Activated CD4-positive, alpha-beta memory T cell treated with anti-CD3 and anti-CD28 coated beads, Interleukin-2, amount 10 ng/mL, durations not matched to agents 7 days and 5 days (primary cell): ENCODE results near the gene ADCY7. TPM values are rescaled to one million over a fixed set of nuclear protein-coding genes. Genes with fewer than 3 reads are reported as not detected.
A peak's percentile ranks its signal among the peaks of the same experiment; 100 is the strongest.

Experiments used
- CTCF ChIA-PET: fragments of 350-600 bp; sonication (Branson Sonifier 250); formaldehyde crosslinking; loops from one replicate; lab custom pipeline; 2021; ENCODE audit warnings: antibody characterized with exemption, inconsistent platforms; lab: Charles Lee
- POLR2A ChIA-PET: fragments of 350-600 bp; sonication (Branson Sonifier 250); formaldehyde crosslinking; loops from one replicate; lab custom pipeline; 2021; ENCODE audit warnings: antibody characterized with exemption; lab: Charles Lee
- DNase-seq: peaks from one replicate; pipeline ENCODE4 v3.0.0-alpha.2; 2020
- H3K27ac Mint-ChIP-seq: one replicate; pipeline ENCODE4 v1.8.0; 2021; ENCODE audit warnings: mild to moderate bottlenecking, mixed read lengths
- H3K27me3 Mint-ChIP-seq: one replicate; pipeline ENCODE4 v1.8.0; 2021; ENCODE audit warnings: mixed read lengths
- H3K36me3 Mint-ChIP-seq: one replicate; pipeline ENCODE4 v1.8.0; 2021; ENCODE audit warnings: low read depth, mixed read lengths
- H3K4me1 Mint-ChIP-seq: one replicate; pipeline ENCODE4 v1.8.0; 2021; ENCODE audit warnings: mixed read lengths
- H3K4me3 Mint-ChIP-seq: one replicate; pipeline ENCODE4 v1.8.0; 2021; ENCODE audit warnings: mild to moderate bottlenecking, mixed read lengths
- H3K9me3 Mint-ChIP-seq: one replicate; pipeline ENCODE4 v1.8.0; 2021; ENCODE audit warnings: mixed read lengths
- total RNA-seq, 2 experiments: library from RNA; stranded (reverse); gene quantifications; one replicate each; pipeline ENCODE4 v1.2.3, GENCODE V29; 2021

The ADCY7 gene
- total RNA-seq, 2 experiments from 2014 or later, result 266 to 270 TPM

DNA sequence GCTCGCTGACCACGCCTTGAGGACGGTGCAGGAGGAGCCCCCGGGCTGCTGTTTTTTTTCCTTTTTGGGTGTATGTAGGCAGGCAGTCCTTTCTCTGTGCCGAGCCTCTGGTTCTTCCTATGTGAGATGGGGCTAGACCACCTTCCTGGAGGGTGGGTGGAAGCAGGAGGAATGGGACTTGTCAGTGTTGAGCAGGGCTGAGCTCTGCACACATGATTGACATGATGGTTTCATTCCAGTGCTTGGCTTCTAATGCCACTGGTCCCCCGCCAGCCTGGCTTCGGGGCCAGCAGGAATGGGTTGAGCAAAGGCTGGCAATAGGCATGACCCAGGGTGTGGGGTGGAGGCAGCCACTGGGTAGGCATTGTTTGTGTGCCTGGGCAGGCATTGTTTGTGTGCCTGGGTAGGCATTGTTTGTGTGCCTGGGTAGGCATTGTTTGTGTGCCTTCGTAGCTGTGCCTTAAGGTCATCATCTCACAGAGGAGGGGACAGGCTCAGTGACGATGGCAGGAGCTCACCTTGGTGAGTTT, 14.2 kb upstream of the ADCY7 start:
- ChIA-PET POLR2A (interaction anchor here (1.0 to 37.2 kb wide), 5 partner anchors 22 to 62 kb away, joined by 3 to 686 read pairs (median 3); partner anchors contain the start of gene ADCY7), CTCF (interaction anchor here (1.0 to 1.4 kb wide), 2 partner anchors 41 to 227 kb away, joined by 3 to 4 read pairs; partner anchors contain the start of gene CNEP1R1)
- DNase-seq, result no peak
- Mint-ChIP-seq H3K27ac (no peak overlapping the region), H3K27me3 (peaks cover 1% of the 10 kb centered on the region), H3K4me1 (peaks cover 33% of the 10 kb centered on the region), H3K4me3 (no peak overlapping the region), H3K9me3 (no peaks in the 10 kb centered on the region), H3K36me3 (peaks cover 13% of the 10 kb centered on the region)

- no peaks in the 10 kb centered on the region for H3K9me3 Mint-ChIP-seq
Measured at GRCh38 chr16:50252874-50253513, 13.4 kb upstream of the ADCY7 start.

DNA sequence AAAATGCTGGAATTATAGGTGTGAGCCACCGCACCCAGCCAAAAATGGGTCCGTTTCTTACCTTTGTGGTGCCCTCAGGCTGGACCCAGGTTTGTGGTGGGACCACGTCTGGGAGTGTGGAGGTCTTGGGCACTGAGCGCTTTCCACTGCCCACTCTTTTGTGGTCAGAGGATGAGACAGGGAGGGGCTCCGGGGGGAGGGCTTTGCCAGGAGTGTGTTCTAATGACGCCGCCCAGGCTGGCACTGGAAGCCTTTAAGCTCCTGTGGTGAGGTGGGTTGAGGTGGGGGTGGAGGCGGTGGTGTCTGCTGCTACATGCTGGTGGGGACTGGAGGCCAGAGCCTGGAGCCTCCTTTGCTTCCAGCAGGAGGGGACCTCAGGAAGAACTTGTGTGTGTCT, 12.8 kb upstream of the ADCY7 start:
- no peaks in the 10 kb centered on the region for H3K9me3 Mint-ChIP-seq
- peaks cover 12% of the 10 kb centered on the region for H3K36me3 Mint-ChIP-seq
- ChIA-PET POLR2A (interaction anchor here (37.2 kb wide), 1 partner anchor 21 kb away, joined by 686 read pairs; the partner anchor contains the start of gene ADCY7), CTCF (interaction anchor here (1.1 to 1.4 kb wide), 2 partner anchors 21 to 43 kb away, joined by 3 read pairs; no protein-coding TSS in a partner anchor)
- DNase-seq, result no peak
- peaks cover 22% of the 10 kb centered on the region for H3K4me1 Mint-ChIP-seq
- peaks cover 1% of the 10 kb centered on the region for H3K27me3 Mint-ChIP-seq
- H3K27ac Mint-ChIP-seq, result no peak overlapping the region
- no peak overlapping the region for H3K4me3 Mint-ChIP-seq

More at GRCh38 chr16:50252874-50253513, 13.4 kb upstream of the ADCY7 start:
- Mint-ChIP-seq H3K27me3 (peaks cover 1% of the 10 kb centered on the region), H3K4me3 (no peak overlapping the region), H3K36me3 (peaks cover 12% of the 10 kb centered on the region), H3K4me1 (peaks cover 27% of the 10 kb centered on the region), H3K27ac (no peak overlapping the region)
- no peak for DNase-seq
- ChIA-PET CTCF (interaction anchor here (1.0 to 1.4 kb wide), 2 partner anchors 42 to 228 kb away, joined by 3 to 4 read pairs; partner anchors contain the start of gene CNEP1R1), POLR2A (interaction anchor here (1.0 to 37.2 kb wide), 4 partner anchors 21 to 61 kb away, joined by 3 to 686 read pairs (median 4); partner anchors contain the start of gene ADCY7)

DNA sequence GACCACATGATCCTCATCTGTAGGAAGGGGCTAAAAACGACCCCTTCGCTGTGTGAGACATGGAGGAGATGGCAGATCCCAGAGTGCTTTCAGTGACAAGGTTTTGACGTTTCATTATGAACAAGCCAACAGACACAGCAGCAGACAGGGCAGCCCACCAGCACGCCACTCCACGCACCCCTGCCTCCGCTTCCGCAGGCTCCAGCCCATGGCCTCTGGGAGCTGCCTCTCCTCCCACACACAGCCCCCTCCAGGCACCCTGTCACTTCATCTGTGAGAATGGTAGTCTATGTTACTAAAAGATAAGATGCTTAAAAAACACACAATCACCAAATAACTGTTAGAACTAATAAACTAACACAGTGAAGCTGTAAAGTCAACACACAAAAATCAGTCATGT, 12.3 kb upstream of the ADCY7 start:
- H3K4me3 Mint-ChIP-seq, result no peak overlapping the region
- peaks cover 10% of the 10 kb centered on the region for H3K36me3 Mint-ChIP-seq
- peaks cover 1% of the 10 kb centered on the region for H3K27me3 Mint-ChIP-seq
- no peak for DNase-seq
- H3K27ac Mint-ChIP-seq, result no peak overlapping the region
- peaks cover 16% of the 10 kb centered on the region for H3K4me1 Mint-ChIP-seq
- H3K9me3 Mint-ChIP-seq, result no peaks in the 10 kb centered on the region
- POLR2A ChIA-PET, result interaction anchor here (37.2 kb wide), 1 partner anchor 20 kb away, joined by 686 read pairs; the partner anchor contains the start of gene ADCY7
- CTCF ChIA-PET, result interaction anchor here (1.1 to 2.1 kb wide), 3 partner anchors 12 to 24 kb away, joined by 3 to 6 read pairs (median 3); partner anchors contain the start of gene ADCY7

DNA sequence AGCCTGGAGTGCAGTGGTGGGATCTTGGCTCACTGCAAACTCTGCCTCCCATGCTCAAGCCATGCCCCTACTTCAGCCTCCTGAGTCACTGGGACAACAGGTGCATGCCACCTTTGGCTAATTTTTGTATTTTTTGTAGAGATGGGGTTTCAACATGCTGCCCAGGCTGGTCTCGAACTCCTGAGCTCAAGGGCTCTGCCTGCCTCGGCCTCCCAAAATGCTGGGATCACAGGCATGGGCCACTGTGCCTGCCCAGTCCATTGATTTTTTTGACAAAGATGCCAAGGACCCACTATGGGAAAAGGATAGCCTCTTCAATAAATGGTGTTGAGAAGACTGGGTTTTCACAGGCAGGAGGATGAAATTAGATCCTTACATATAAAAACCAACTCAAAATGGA, 10.8 kb upstream of the ADCY7 start:
- Mint-ChIP-seq H3K4me3 (no peak overlapping the region), H3K27ac (no peak overlapping the region), H3K27me3 (peaks cover 1% of the 10 kb centered on the region), H3K9me3 (no peaks in the 10 kb centered on the region), H3K4me1 (peaks cover 8% of the 10 kb centered on the region), H3K36me3 (peaks cover 17% of the 10 kb centered on the region)
- POLR2A ChIA-PET, result interaction anchor here (2.0 to 37.2 kb wide), 2 partner anchors 11 to 19 kb away, joined by 6 to 686 read pairs; partner anchors contain the start of gene ADCY7
- DNase-seq, result no peak
- CTCF ChIA-PET, result interaction anchor here (0.9 to 2.1 kb wide), 4 partner anchors 11 to 231 kb away, joined by 3 to 6 read pairs (median 4); partner anchors contain the start of genes ADCY7 and CNEP1R1

GRCh38 chr16:50256604-50257003, 9.7 kb upstream of the ADCY7 start:
- Mint-ChIP-seq H3K4me3 (no peak overlapping the region), H3K27me3 (peaks cover 1% of the 10 kb centered on the region), H3K9me3 (no peaks in the 10 kb centered on the region), H3K4me1 (peaks cover 8% of the 10 kb centered on the region), H3K36me3 (peaks cover 15% of the 10 kb centered on the region), H3K27ac (no peak overlapping the region)
- CTCF ChIA-PET, result no interaction called here
- POLR2A ChIA-PET, result interaction anchor here (1.4 to 37.2 kb wide), 2 partner anchors 11 to 18 kb away, joined by 3 to 686 read pairs; partner anchors contain the start of gene ADCY7
- no peak for DNase-seq

- peaks cover 1% of the 10 kb centered on the region for H3K27me3 Mint-ChIP-seq
- CTCF ChIA-PET, result interaction anchor here (1.1 to 1.3 kb wide), 3 partner anchors 20 to 69 kb away, joined by 3 to 5 read pairs (median 5); no protein-coding TSS in a partner anchor
- no peaks in the 10 kb centered on the region for H3K9me3 Mint-ChIP-seq
- peak; percentile 9 for DNase-seq
- H3K4me3 Mint-ChIP-seq, result no peak overlapping the region
- POLR2A ChIA-PET, result interaction anchor here (1.1 to 37.2 kb wide), 4 partner anchors 12 to 16 kb away, joined by 3 to 686 read pairs (median 4); partner anchors contain the start of gene ADCY7
- peaks cover 19% of the 10 kb centered on the region for H3K36me3 Mint-ChIP-seq
- no peak overlapping the region for H3K27ac Mint-ChIP-seq
- H3K4me1 Mint-ChIP-seq, result peaks cover 15% of the 10 kb centered on the region
Measured at GRCh38 chr16:50257876-50258275, 8.5 kb upstream of the ADCY7 start.

DNA sequence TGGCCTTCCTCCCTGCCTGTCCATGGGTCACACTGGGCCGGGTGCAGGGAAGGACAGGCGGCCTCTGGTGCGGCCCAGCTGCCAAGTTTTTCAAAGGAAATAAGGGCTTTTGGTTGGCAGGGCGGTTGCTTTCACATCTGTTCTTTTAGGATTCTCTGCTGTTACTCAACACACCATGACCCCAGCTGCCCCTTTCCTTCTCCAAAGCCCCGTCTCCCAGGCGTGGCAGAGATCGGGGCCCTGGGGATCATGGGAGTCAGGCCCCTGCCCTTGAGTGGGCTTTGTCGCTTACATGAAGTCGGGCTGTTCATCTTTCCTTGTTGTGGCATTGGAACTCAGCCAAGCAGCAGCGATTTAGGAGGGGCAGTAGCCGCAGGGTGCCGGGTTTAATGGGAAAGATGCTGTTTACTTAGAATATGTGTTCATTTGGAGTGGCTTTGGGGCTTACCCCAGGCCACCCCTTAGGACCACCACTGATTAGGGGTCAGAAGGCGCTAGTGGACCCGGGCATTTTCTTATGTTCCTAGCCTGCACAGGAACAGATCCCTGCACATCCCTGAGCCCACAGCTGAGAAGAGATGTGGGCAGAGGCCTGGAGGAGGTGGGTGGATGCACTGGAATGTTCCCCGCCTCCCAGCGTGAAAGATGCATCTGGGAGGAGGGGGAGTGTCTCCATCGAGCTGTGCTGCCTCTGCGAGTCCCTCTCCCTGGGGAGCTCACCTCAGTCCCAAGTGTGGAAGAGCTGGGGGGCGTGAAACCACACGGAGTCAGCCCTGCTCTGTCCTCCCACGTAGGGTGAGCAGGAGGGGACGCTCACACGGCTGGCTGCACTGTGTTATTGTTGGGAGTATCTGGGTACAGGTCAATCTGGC, 6.8 kb upstream of the ADCY7 start:
- Mint-ChIP-seq H3K36me3 (peaks cover 22% of the 10 kb centered on the region), H3K4me3 (no peak overlapping the region), H3K27me3 (peaks cover 1% of the 10 kb centered on the region), H3K4me1 (peaks cover 32% of the 10 kb centered on the region), H3K9me3 (no peaks in the 10 kb centered on the region), H3K27ac (no peak overlapping the region)
- no peak for DNase-seq
- ChIA-PET POLR2A (interaction anchor here (1.3 to 37.2 kb wide), 3 partner anchors 14 to 54 kb away, joined by 3 to 686 read pairs (median 5); partner anchors contain the start of gene ADCY7), CTCF (interaction anchor here (1.2 kb wide), 2 partner anchors 14 to 15 kb away, joined by 3 to 4 read pairs; no protein-coding TSS in a partner anchor)

- peaks cover 1% of the 10 kb centered on the region for H3K27me3 Mint-ChIP-seq
- no peak for DNase-seq
- H3K4me3 Mint-ChIP-seq, result no peak overlapping the region
- H3K9me3 Mint-ChIP-seq, result no peaks in the 10 kb centered on the region
- CTCF ChIA-PET, result interaction anchor here (1.2 to 1.8 kb wide), 2 partner anchors 15 to 235 kb away, joined by 4 to 5 read pairs; partner anchors contain the start of gene CNEP1R1
- no peak overlapping the region for H3K27ac Mint-ChIP-seq
- peaks cover 41% of the 10 kb centered on the region for H3K4me1 Mint-ChIP-seq
- peaks cover 23% of the 10 kb centered on the region for H3K36me3 Mint-ChIP-seq
- POLR2A ChIA-PET, result interaction anchor here (1.0 to 37.2 kb wide), 4 partner anchors 3 to 56 kb away, joined by 3 to 686 read pairs (median 346); partner anchors contain the start of gene ADCY7
Measured at GRCh38 chr16:50260206-50261159, 5.9 kb upstream of the ADCY7 start.

DNA sequence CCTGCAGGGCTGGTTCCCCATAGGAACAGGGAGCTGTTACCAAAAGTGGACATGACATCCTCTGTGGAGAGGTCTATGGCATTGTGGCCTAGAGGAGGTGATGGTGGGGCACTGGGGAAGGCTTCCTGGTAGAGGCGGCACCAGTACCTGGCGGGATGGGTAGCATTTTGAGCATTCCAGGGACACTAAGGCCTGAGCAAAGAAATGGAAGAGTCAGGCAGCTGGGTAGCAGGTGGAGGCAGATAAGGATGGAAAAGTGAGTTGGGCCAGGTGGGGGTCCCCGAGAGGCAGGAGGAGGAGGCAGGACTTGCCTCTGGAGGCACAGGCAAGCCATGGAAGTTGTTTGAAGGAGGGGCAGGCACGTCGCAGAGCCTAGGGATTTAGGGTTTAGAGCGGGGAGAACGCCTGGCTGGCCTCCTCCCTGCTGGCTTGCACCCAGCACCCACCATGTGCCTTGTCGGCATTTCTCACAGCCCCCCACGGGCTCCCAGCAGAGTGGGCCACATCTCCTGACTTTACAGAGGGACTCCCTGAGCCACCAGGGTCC, 5.1 kb upstream of the ADCY7 start:
- H3K4me1 Mint-ChIP-seq, result peaks cover 48% of the 10 kb centered on the region
- POLR2A ChIA-PET, result interaction anchor here (1.0 to 37.2 kb wide), 5 partner anchors 4 to 108 kb away, joined by 3 to 686 read pairs (median 5); partner anchors contain the start of genes ADCY7 and BRD7
- no peak overlapping the region for H3K4me3 Mint-ChIP-seq
- peaks cover 1% of the 10 kb centered on the region for H3K27me3 Mint-ChIP-seq
- no peak overlapping the region for H3K27ac Mint-ChIP-seq
- peaks cover 23% of the 10 kb centered on the region for H3K36me3 Mint-ChIP-seq
- H3K9me3 Mint-ChIP-seq, result no peaks in the 10 kb centered on the region
- no peak for DNase-seq
- CTCF ChIA-PET, result interaction anchor here (1.2 to 1.8 kb wide), 2 partner anchors 15 to 236 kb away, joined by 4 to 5 read pairs; partner anchors contain the start of gene CNEP1R1
